Activated B cell treated with CpG ODN at 0.5 μM for 24 hours (primary cell): ENCODE measurements around the gene MFAP5. TPM values are rescaled to one million over a fixed set of nuclear protein-coding genes. Genes with fewer than 3 reads are reported as not detected.

Source experiments
- ATAC-seq: fragments of 200-7000 bp; cut with Tn5 transposase; one replicate; pipeline ENCODE4 v1.10.0; 2021; ENCODE audit warnings: low read depth, mild to moderate bottlenecking, moderate library complexity
- CTCF ChIA-PET: fragments of 350-600 bp; sonication (Branson Sonifier 250); formaldehyde crosslinking; loops from one replicate; lab custom pipeline; 2021; ENCODE audit warnings: antibody characterized with exemption; lab: Charles Lee
- POLR2A ChIA-PET: fragments of 350-600 bp; sonication (Branson Sonifier 250); formaldehyde crosslinking; loops from one replicate; lab custom pipeline; 2021; ENCODE audit warnings: antibody characterized with exemption; lab: Charles Lee
- DNase-seq: peaks from one replicate; pipeline ENCODE4 v3.0.0; 2022
- H3K27ac Mint-ChIP-seq: one replicate; pipeline ENCODE4 v1.8.0; 2020; ENCODE audit warnings: mixed read lengths
- H3K27me3 Mint-ChIP-seq: one replicate; pipeline ENCODE4 v1.8.0; 2021; ENCODE audit warnings: mixed read lengths
- H3K36me3 Mint-ChIP-seq: one replicate; pipeline ENCODE4 v1.8.0; 2021; ENCODE audit warnings: low read depth, mixed read lengths
- H3K4me1 Mint-ChIP-seq: one replicate; pipeline ENCODE4 v1.8.0; 2021; ENCODE audit warnings: mixed read lengths
- H3K4me3 Mint-ChIP-seq: one replicate; pipeline ENCODE4 v1.8.0; 2020; ENCODE audit warnings: mild to moderate bottlenecking, mixed read lengths
- H3K9me3 Mint-ChIP-seq: one replicate; pipeline ENCODE4 v1.8.0; 2020; ENCODE audit warnings: mixed read lengths
- intact Hi-C: fragments of 100-400 bp; cut with micrococcal nuclease; formaldehyde crosslinking; loops from one replicate; pipeline ENCODE4 v1.15.1; 2024
- total RNA-seq: library from RNA; stranded (reverse); gene quantifications from 2 replicates; pipeline ENCODE4 v1.2.3, GENCODE V29; 2022
- TF ChIP-seq, protein P1 (sequence below): fragments of 200-600 bp; IDR thresholded peaks from one replicate; pipeline ENCODE4 v1.8.0; 2022; ENCODE audit warnings: antibody characterized with exemption, mild to moderate bottlenecking

MFAP5 gene
- total RNA-seq, 1 donor from 2014 or later: 0.35 TPM

DNA sequence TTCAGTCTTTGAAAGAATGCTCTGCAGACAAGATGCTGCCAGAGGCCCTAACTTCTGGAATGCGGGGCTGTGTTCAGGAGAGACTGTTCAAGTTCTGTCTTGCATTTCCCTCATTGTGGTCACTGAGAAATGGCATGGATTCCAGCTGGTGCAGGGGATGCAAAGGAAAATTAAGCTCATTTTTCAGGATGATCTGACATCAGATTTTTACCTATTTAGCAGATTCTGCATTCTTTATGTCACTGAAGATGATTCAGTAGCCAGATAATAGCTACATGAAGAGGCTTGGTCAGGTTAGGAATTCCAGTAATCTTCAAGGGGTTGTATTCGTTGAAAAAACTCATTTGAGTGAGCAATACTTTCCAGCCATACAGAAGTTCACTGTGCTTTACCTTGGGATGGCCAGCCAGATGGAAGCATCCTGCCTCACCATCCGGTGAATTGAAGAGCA, 16.1 kb upstream of the MFAP5 start:
- ChIA-PET CTCF (interaction anchor here (1.2 to 2.3 kb wide), 3 partner anchors 23 to 213 kb away, joined by 5 to 11 read pairs (median 6); no protein-coding TSS in a partner anchor), POLR2A (no interaction called here)
- DNase-seq: no peak
- ATAC-seq: no peak
- H3K27me3 Mint-ChIP-seq: peaks cover 3% of the 10 kb centered on the region
- no peaks in the 10 kb centered on the region for H3K9me3 Mint-ChIP-seq
- peaks cover 4% of the 10 kb centered on the region for H3K4me1 Mint-ChIP-seq
- H3K27ac Mint-ChIP-seq: no peak overlapping the region
- intact Hi-C loops: no loop called here
- H3K36me3 Mint-ChIP-seq: no peaks in the 10 kb centered on the region
- H3K4me3 Mint-ChIP-seq: no peak overlapping the region
- TF ChIP-seq, protein P1, sequence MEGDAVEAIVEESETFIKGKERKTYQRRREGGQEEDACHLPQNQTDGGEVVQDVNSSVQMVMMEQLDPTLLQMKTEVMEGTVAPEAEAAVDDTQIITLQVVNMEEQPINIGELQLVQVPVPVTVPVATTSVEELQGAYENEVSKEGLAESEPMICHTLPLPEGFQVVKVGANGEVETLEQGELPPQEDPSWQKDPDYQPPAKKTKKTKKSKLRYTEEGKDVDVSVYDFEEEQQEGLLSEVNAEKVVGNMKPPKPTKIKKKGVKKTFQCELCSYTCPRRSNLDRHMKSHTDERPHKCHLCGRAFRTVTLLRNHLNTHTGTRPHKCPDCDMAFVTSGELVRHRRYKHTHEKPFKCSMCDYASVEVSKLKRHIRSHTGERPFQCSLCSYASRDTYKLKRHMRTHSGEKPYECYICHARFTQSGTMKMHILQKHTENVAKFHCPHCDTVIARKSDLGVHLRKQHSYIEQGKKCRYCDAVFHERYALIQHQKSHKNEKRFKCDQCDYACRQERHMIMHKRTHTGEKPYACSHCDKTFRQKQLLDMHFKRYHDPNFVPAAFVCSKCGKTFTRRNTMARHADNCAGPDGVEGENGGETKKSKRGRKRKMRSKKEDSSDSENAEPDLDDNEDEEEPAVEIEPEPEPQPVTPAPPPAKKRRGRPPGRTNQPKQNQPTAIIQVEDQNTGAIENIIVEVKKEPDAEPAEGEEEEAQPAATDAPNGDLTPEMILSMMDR: no peak

DNA sequence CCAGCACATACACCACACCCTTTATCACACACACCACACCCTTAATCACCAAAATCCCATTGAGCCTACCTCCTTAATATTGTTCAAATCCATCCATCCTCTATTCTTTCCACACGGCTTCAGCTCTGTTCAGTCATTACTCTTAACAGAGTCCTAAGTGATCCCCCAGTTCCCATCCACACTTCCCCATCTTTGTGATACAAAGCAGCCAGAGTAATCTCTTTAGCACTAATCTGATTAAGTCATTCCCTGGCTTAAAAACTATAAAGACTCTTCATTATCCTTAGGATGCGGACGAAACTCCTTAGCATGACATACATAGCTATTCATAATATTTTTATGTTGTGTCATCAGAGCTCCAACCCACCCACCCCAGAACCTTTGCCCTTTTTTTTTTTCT, 14.7 kb upstream of the MFAP5 start:
- Mint-ChIP-seq H3K36me3 (no peaks in the 10 kb centered on the region), H3K4me3 (no peak overlapping the region), H3K27me3 (peaks cover 3% of the 10 kb centered on the region), H3K4me1 (peaks cover 4% of the 10 kb centered on the region), H3K9me3 (no peaks in the 10 kb centered on the region), H3K27ac (no peak overlapping the region)
- TF ChIP-seq, protein P1: no peak
- intact Hi-C loops: no loop called here
- ChIA-PET CTCF (interaction anchor here (1.1 to 1.8 kb wide), 4 partner anchors 133 to 361 kb away, joined by 3 to 5 read pairs (median 4); no protein-coding TSS in a partner anchor), POLR2A (interaction anchor here (0.6 kb wide), 1 partner anchor 10 kb away, joined by 4 read pairs; no protein-coding TSS in a partner anchor)
- no peak for DNase-seq
- ATAC-seq: no peak

DNA sequence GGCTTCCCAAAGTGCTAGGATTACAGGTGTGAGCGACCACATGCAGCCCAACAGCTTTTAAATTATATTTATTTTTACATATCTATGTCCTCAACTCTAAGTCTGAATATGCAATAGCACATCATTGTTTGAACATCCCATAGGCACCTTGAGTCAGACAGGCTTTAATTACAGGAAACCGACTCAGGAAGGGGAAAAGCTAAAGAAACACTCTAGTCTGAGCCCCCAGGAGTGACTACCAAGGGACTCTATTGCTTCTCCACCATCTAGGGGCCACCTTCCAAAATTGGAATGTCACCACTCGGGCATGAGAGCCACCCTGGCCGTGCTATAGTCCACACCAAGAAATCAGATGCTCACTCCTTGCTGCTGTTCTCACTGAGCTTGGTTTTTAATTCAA, 14.0 kb upstream of the MFAP5 start:
- intact Hi-C loops: no loop called here
- peaks cover 8% of the 10 kb centered on the region for H3K4me1 Mint-ChIP-seq
- ChIA-PET CTCF (interaction anchor here (0.8 to 1.8 kb wide), 5 partner anchors 8 to 362 kb away, joined by 3 to 5 read pairs (median 3); no protein-coding TSS in a partner anchor), POLR2A (no interaction called here)
- no peak for ATAC-seq
- H3K27ac Mint-ChIP-seq: no peak overlapping the region
- DNase-seq: no peak
- H3K27me3 Mint-ChIP-seq: peaks cover 2% of the 10 kb centered on the region
- no peaks in the 10 kb centered on the region for H3K36me3 Mint-ChIP-seq
- TF ChIP-seq, protein P1: no peak
- no peaks in the 10 kb centered on the region for H3K9me3 Mint-ChIP-seq
- no peak overlapping the region for H3K4me3 Mint-ChIP-seq

DNA sequence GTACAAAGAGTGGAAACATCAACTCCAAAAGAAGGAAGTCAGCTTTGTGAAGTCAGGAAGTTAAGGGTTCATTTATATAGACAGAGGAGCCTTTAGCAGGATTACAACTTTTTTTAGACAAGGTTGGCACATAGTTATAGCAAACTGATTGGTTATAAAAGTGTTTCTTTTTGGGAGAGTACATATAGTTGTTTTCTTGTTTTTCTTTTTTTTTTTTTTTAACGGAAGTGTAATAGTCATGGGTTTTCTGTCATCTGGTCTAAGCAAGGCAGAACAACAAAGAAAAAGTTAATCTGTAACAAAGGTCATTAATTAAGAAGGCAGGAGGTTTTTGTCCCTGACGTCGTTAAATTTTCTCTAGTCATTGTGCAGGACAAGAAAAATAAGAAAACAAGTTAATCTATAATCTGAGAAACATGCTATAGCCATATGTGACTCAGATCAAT, 13.0 kb upstream of the MFAP5 start:
- DNase-seq (no peak), ATAC-seq (no peak)
- Mint-ChIP-seq H3K4me3 (no peak overlapping the region), H3K27ac (no peak overlapping the region), H3K4me1 (peaks cover 8% of the 10 kb centered on the region), H3K27me3 (peaks cover 2% of the 10 kb centered on the region), H3K9me3 (no peaks in the 10 kb centered on the region), H3K36me3 (no peaks in the 10 kb centered on the region)
- TF ChIP-seq, protein P1: no peak
- ChIA-PET POLR2A (no interaction called here), CTCF (no interaction called here)
- intact Hi-C loops: no loop called here

DNA sequence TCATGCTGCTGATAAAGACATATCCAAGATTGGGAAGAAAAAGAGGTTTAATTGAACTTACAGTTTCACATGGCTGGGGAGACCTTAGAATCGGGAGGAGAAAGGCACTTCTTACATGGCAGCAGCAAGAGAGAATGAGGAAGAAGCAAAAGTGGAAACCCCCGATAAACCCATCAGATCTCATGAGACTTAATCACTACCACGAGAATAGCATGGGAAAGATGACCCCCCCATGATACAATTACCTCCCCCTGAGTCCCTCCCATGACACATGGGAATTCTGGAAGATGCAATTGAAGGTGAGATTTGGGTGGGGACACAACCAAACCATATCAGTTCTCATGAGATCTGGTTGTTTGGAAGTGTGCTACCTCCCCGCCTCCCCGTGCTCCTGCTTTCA, 9.8 kb upstream of the MFAP5 start:
- ChIA-PET CTCF (no interaction called here), POLR2A (no interaction called here)
- no peak for DNase-seq
- no peak for ATAC-seq
- H3K27me3 Mint-ChIP-seq: no peaks in the 10 kb centered on the region
- TF ChIP-seq, protein P1: no peak
- H3K4me3 Mint-ChIP-seq: no peak overlapping the region
- no peaks in the 10 kb centered on the region for H3K36me3 Mint-ChIP-seq
- H3K4me1 Mint-ChIP-seq: peaks cover 15% of the 10 kb centered on the region
- intact Hi-C loops: no loop called here
- peaks cover 3% of the 10 kb centered on the region for H3K9me3 Mint-ChIP-seq
- no peak overlapping the region for H3K27ac Mint-ChIP-seq
